HEK293 (cell line): ENCODE measurements around the gene MFSD11.
"Not testable (repeated sequence)": the region's sequence is repeated elsewhere in the genome, so short reads cannot be mapped to it uniquely, and the experiment has no call there.

Experiments used
- CTCF ChIA-PET: fragments of 350-600 bp; formaldehyde crosslinking; extraction: SDS; loops from one replicate; lab custom pipeline; 2021; ENCODE audit warnings: antibody characterized with exemption; lab: Yijun Ruan, JAX
- POLR2A ChIA-PET: fragments of 300-600 bp; formaldehyde crosslinking; extraction: SDS; loops from one replicate; lab custom pipeline; 2020; ENCODE audit warnings: antibody characterized with exemption, inconsistent platforms; lab: Yijun Ruan, JAX
- H3K27ac ChIP-seq: fragments of 200-500 bp; sonication (Bioruptor generic); 2 replicates; pipeline ENCODE4 v1.5.1; 2014; ENCODE audit warnings: low read depth, low read length, control low read depth, inconsistent platforms; ENCODE audit errors: extremely low read depth
- H3K36me3 ChIP-seq, 2 experiments: fragments of 200-500 bp in 1 of 2; sonication (Bioruptor generic) in 1 of 2; 1 replicate in 1 of 2; 2 replicates in 1 of 2; pipeline ENCODE4 v1.5.1; 2014 to 2017; ENCODE audit warnings: inconsistent platforms in 2 of 2, low read length in 2 of 2; ENCODE audit not compliant: control insufficient read depth in 2 of 2, insufficient read depth in 1 of 2
- H3K4me1 ChIP-seq: fragments of 200-500 bp; sonication (Bioruptor generic); 2 replicates; pipeline ENCODE4 v1.5.1; 2014; ENCODE audit warnings: mild to moderate bottlenecking, low read length, inconsistent platforms; ENCODE audit not compliant: control insufficient read depth, insufficient read depth
- H3K4me3 ChIP-seq: 2 replicates; pipeline ENCODE4 v1.5.1; 2011; ENCODE audit warnings: low read depth, mild to moderate bottlenecking, control low read depth, low read length, moderate library complexity
- H3K9me3 ChIP-seq: fragments of 200-500 bp; sonication (Bioruptor generic); 2 replicates; pipeline ENCODE4 v1.5.1; 2014; ENCODE audit warnings: low read depth, low read length, inconsistent platforms; ENCODE audit not compliant: control insufficient read depth, insufficient read depth
- HOXC10 ChIP-seq: sonication (generic); formaldehyde crosslinking; IDR thresholded peaks from 2 replicates; pipeline ENCODE4 v1.8.1; 2023; ENCODE audit warnings: mild to moderate bottlenecking, missing genetic modification reagents
- INSM2 ChIP-seq: fragments of 450-650 bp; formaldehyde crosslinking; IDR thresholded peaks from 2 replicates; pipeline ENCODE4 v1.5.1; 2016; ENCODE audit warnings: missing biosample characterization, missing genetic modification characterization
- PRDM6 ChIP-seq: fragments of 450-650 bp; formaldehyde crosslinking; IDR thresholded peaks from 2 replicates; pipeline ENCODE4 v1.5.1; 2017; ENCODE audit warnings: missing biosample characterization, missing genetic modification characterization
- YY2 ChIP-seq: fragments of 450-650 bp; formaldehyde crosslinking; IDR thresholded peaks from 2 replicates; pipeline ENCODE4 v1.5.1; 2016; ENCODE audit warnings: missing biosample characterization, missing genetic modification characterization
- ZBTB48 ChIP-seq: fragments of 450-650 bp; formaldehyde crosslinking; IDR thresholded peaks from 2 replicates; pipeline ENCODE4 v1.5.1; 2016; ENCODE audit warnings: missing biosample characterization, missing genetic modification characterization
- ZFHX2 ChIP-seq: fragments of 450-650 bp; formaldehyde crosslinking; conservative IDR thresholded peaks from 2 replicates; pipeline ENCODE4 v1.5.1; 2016; ENCODE audit warnings: missing biosample characterization, missing genetic modification characterization
- ZNF10 ChIP-seq: fragments of 450-650 bp; formaldehyde crosslinking; IDR thresholded peaks from 2 replicates; pipeline ENCODE4 v1.5.1; 2017; ENCODE audit warnings: missing biosample characterization, missing genetic modification characterization
- ZNF138 ChIP-seq: fragments of 450-650 bp; formaldehyde crosslinking; IDR thresholded peaks from 2 replicates; pipeline ENCODE4 v1.5.1; 2016; ENCODE audit warnings: missing biosample characterization, missing genetic modification characterization, borderline replicate concordance
- ZNF211 ChIP-seq: fragments of 450-650 bp; formaldehyde crosslinking; IDR thresholded peaks from 2 replicates; pipeline ENCODE4 v1.5.1; 2016; ENCODE audit warnings: low read depth, missing biosample characterization, missing genetic modification characterization
- ZNF248 ChIP-seq: fragments of 450-650 bp; formaldehyde crosslinking; IDR thresholded peaks from 2 replicates; pipeline ENCODE4 v1.5.1; 2017; ENCODE audit warnings: missing biosample characterization, missing genetic modification characterization
- ZNF350 ChIP-seq: fragments of 450-650 bp; formaldehyde crosslinking; IDR thresholded peaks from 2 replicates; pipeline ENCODE4 v1.5.0; 2017; ENCODE audit warnings: missing biosample characterization, mild to moderate bottlenecking, missing genetic modification characterization
- ZNF391 ChIP-seq: fragments of 450-650 bp; formaldehyde crosslinking; IDR thresholded peaks from 2 replicates; pipeline ENCODE4 v1.5.1; 2016; ENCODE audit warnings: low read depth, missing biosample characterization, missing genetic modification characterization, borderline replicate concordance
- ZNF510 ChIP-seq: fragments of 450-650 bp; formaldehyde crosslinking; IDR thresholded peaks from 2 replicates; pipeline ENCODE4 v1.5.1; 2018; ENCODE audit warnings: mild to moderate bottlenecking, missing genetic modification characterization, missing biosample characterization; ENCODE audit not compliant: insufficient replicate concordance
- ZNF521 ChIP-seq: fragments of 450-650 bp; formaldehyde crosslinking; IDR thresholded peaks from 2 replicates; pipeline ENCODE4 v1.5.1; 2017; ENCODE audit warnings: missing biosample characterization, mild to moderate bottlenecking, missing genetic modification characterization
- ZSCAN4 ChIP-seq: fragments of 450-650 bp; formaldehyde crosslinking; IDR thresholded peaks from 2 replicates; pipeline ENCODE4 v1.5.1; 2017; ENCODE audit warnings: missing biosample characterization, missing genetic modification characterization

Gene MFSD11

GRCh38 chr17:76722279-76722678 lies 15.6 kb upstream of the MFSD11 start (continued):
- TF ChIP-seq PRDM6 (tag by site-specific recombination), result no peak
- TF ChIP-seq ZNF350 (tag by site-specific recombination), result no peak
- no peak for TF ChIP-seq ZFHX2 (tag by site-specific recombination)
- no peak for TF ChIP-seq ZNF248

- ChIA-PET CTCF (interaction anchor here (0.6 to 8.7 kb wide), 4 partner anchors 9 to 195 kb away, joined by 3 to 68 read pairs (median 3); partner anchors contain the start of gene MXRA7), POLR2A (interaction anchor here (0.6 kb wide), 1 partner anchor 12 kb away, joined by 5 read pairs; no protein-coding TSS in a partner anchor)
- not testable (repeated sequence) for H3K27ac ChIP-seq, H3K9me3 ChIP-seq, H3K4me3 ChIP-seq, H3K4me1 ChIP-seq
- H3K36me3 ChIP-seq, result peaks cover 59 to 70% of the 10 kb centered on the region in 2 experiments
Observed at GRCh38 chr17:76722977-76723376, 14.9 kb upstream of the MFSD11 start.

- H3K27ac ChIP-seq, result no peak overlapping the region
- H3K4me3 ChIP-seq, result no peak overlapping the region
- ChIA-PET CTCF (interaction anchor here (8.7 kb wide), 1 partner anchor 10 kb away, joined by 68 read pairs; the partner anchor contains the start of gene MXRA7), POLR2A (interaction anchor here (4.6 kb wide), 1 partner anchor 13 kb away, joined by 68 read pairs; the partner anchor contains the start of genes MFSD11 and SRSF2)
- no peaks in the 10 kb centered on the region for H3K9me3 ChIP-seq
- H3K4me1 ChIP-seq, result peaks cover 7% of the 10 kb centered on the region
- TF ChIP-seq ZBTB48 (tag by site-specific recombination) (no peak), ZNF510 (no peak), ZNF521 (tag by site-specific recombination) (no peak), HOXC10 (CRISPR knock-in tag) (no peak), YY2 (tag by site-specific recombination) (no peak), ZNF391 (no peak), ZSCAN4 (tag by site-specific recombination) (no peak), ZNF211 (tag by site-specific recombination) (no peak), ZNF10 (tag by site-specific recombination) (no peak), ZNF138 (tag by site-specific recombination) (no peak), INSM2 (tag by site-specific recombination) (no peak)
- H3K36me3 ChIP-seq, result peaks cover 58 to 62% of the 10 kb centered on the region in 2 experiments
Observed at GRCh38 chr17:76723812-76724211, 14.1 kb upstream of the MFSD11 start.
